ENCODE results near the gene P3H1. TPM values are rescaled to one million over a fixed set of nuclear protein-coding genes. Genes with fewer than 3 reads are reported as not detected.

The P3H1 gene
- polyA plus RNA-seq, 1 of the 3 experiments (the other 2 are of a cell fraction), result 66.8 TPM

DNA sequence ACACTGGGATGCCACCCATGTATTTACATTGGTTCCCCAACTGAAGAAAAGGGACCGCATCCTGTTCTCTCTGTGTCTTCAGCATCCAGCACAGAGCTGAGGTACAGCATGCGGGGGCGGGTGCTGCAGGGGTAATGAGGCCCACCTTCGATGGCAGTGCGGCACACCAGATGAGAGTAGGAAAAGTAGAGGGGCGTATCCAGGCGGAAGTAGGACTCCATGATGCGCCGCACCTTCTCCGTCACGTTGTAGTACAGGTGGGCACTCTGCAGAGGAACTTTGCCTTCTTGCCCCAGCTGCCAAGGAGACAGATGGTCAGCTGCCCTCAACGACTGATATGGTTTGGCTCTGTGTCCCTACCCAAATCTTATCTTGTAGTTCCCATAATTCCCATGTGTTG lies 16.8 kb downstream of the P3H1 start:
- Histone ChIP-seq H3K27me3 (ENCODE audit: insufficient read depth) (no peaks in the 10 kb centered on the region), H2AFZ (ENCODE audit: low read depth) (no peak overlapping the region), H3K36me3 (replicated peaks in 1 of 2; ENCODE audit: control insufficient read depth in 1 of 2, insufficient read depth in 2 of 2, low read length in 1 of 2) (peaks cover 36 to 61% of the 10 kb centered on the region in 2 experiments), H3K4me2 (no peak overlapping the region), H3K79me2 (ENCODE audit: insufficient read depth) (no peaks in the 10 kb centered on the region), H3K27ac (ENCODE audit: low read depth in 2 of 2, low read length in 1 of 2) (no peak overlapping the region), H3K9me2 (no peaks in the 10 kb centered on the region), H3K9ac (no peak overlapping the region), H4K20me1 (ENCODE audit: insufficient read depth) (no peaks in the 10 kb centered on the region), H3K4me1 (ENCODE audit: control insufficient read depth in 1 of 2, insufficient read depth in 2 of 2, low read depth in 1 of 2, low read length in 1 of 2) (no peaks in the 10 kb centered on the region), H3K4me3 (ENCODE audit: low read depth in 2 of 2, low read length in 1 of 2) (no peak overlapping the region), H3F3A (replicated peaks; ENCODE audit: insufficient read depth) (peaks cover 8% of the 10 kb centered on the region), H3K9me3 (no peaks in the 10 kb centered on the region)
- 97% methylated on average over 12 of the region's 12 CpGs for WGBS (ENCODE audit: low lambda C conversion rate)
- CTCF ChIA-PET, result interaction anchor here (0.8 to 1.6 kb wide), 2 partner anchors 14 to 16 kb away, joined by 3 to 5 read pairs; no protein-coding TSS in a partner anchor
- TF ChIP-seq, protein P1, sequence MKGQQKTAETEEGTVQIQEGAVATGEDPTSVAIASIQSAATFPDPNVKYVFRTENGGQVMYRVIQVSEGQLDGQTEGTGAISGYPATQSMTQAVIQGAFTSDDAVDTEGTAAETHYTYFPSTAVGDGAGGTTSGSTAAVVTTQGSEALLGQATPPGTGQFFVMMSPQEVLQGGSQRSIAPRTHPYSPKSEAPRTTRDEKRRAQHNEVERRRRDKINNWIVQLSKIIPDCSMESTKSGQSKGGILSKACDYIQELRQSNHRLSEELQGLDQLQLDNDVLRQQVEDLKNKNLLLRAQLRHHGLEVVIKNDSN (IDR thresholded peaks at IDR 0.05; ENCODE audit: borderline replicate concordance, low read depth), result no peak
- TF ChIP-seq RCOR1 (IDR thresholded peaks at IDR 0.05; ENCODE audit: low read length) (no peak), RXRA (IDR thresholded peaks at IDR 0.05; ENCODE audit: borderline replicate concordance, low read depth) (no peak)
- DNase-seq, result no peak
- POLR2A ChIA-PET, result no interaction called here

DNA sequence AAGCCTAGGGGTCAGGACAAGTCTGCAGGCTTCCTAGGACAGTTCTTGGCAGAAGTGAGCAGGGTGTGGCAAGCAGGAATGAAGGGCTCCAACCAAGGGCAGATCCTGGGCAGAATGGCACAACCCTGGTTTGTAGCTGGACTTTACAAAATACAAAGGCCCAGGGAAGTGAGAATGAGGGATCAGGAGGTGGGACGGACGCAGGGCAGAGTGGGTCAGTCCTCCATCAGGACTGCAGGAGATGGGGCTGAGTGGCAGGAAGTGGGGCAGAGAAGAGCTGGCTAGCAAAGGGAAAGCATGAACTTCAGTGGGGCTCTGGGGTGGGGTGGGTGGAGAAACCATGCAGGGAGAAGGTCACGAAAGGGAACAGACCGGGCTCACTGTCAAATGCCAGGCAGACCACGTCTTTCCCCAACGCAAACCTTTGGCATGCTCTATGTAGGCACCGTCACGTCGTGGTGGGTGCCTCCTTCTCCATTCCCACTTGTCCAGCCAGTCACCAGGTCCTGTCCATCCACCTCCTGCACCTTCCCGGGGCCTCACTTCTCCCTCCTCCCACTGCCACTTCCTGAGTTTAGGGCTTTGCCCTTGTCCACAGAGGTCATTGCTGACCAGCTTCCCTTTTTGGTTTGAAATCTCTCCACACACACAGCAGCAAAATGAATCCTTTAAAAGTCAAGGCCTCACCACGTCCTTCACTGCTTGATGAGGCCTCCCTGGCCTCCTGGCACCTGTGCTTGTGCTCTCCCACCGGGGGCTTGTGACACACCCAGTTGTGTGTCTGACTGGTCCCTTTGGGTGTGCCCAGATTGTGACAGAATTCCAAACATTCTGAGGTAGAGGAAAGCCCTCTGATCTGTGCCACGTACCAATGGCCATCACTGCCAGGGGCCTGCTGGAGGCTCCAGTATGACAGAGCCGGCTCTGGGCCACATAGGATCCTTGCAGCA lies 18.1 kb downstream of the P3H1 start:
- Histone ChIP-seq H3K27me3 (ENCODE audit: insufficient read depth) (no peaks in the 10 kb centered on the region), H3K4me2 (no peak overlapping the region), H3K9ac (no peak overlapping the region), H2AFZ (ENCODE audit: low read depth) (no peak overlapping the region), H3K4me3 (ENCODE audit: low read depth in 2 of 2, low read length in 1 of 2) (no peak overlapping the region), H3K79me2 (ENCODE audit: insufficient read depth) (no peaks in the 10 kb centered on the region), H3K9me3 (no peaks in the 10 kb centered on the region), H4K20me1 (ENCODE audit: insufficient read depth) (no peaks in the 10 kb centered on the region), H3K27ac (ENCODE audit: low read depth in 2 of 2, low read length in 1 of 2) (no peak overlapping the region), H3K36me3 (replicated peaks in 1 of 2; ENCODE audit: control insufficient read depth in 1 of 2, insufficient read depth in 2 of 2, low read length in 1 of 2) (peaks cover 24 to 50% of the 10 kb centered on the region in 2 experiments), H3K4me1 (ENCODE audit: control insufficient read depth in 1 of 2, insufficient read depth in 2 of 2, low read depth in 1 of 2, low read length in 1 of 2) (peaks cover 0 to 4% of the 10 kb centered on the region in 2 experiments; a peak in 1 of 4 replicates), H3F3A (replicated peaks; ENCODE audit: insufficient read depth) (peaks cover 6% of the 10 kb centered on the region), H3K9me2 (no peaks in the 10 kb centered on the region)
- POLR2A ChIA-PET, result no interaction called here
- CTCF ChIA-PET, result interaction anchor here (0.8 to 4.4 kb wide), 11 partner anchors 8 to 597 kb away, joined by 3 to 32 read pairs (median 5); no protein-coding TSS in a partner anchor
- no peak for TF ChIP-seq SMC3 (IDR thresholded peaks at IDR 0.05; ENCODE audit: low read depth, low read length)
- TF ChIP-seq EP300 (IDR thresholded peaks at IDR 0.05; ENCODE audit: borderline replicate concordance in 1 of 2, low read depth in 1 of 2, low read length in 1 of 2), result no peak
- TF ChIP-seq TCF12 (IDR thresholded peaks at IDR 0.05), result no peak
- TF ChIP-seq, protein P2, sequence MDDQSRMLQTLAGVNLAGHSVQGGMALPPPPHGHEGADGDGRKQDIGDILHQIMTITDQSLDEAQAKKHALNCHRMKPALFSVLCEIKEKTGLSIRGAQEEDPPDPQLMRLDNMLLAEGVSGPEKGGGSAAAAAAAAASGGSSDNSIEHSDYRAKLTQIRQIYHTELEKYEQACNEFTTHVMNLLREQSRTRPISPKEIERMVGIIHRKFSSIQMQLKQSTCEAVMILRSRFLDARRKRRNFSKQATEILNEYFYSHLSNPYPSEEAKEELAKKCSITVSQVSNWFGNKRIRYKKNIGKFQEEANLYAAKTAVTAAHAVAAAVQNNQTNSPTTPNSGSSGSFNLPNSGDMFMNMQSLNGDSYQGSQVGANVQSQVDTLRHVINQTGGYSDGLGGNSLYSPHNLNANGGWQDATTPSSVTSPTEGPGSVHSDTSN (IDR thresholded peaks at IDR 0.05), result no peak
- no peak for TF ChIP-seq CHD2 (IDR thresholded peaks at IDR 0.05; ENCODE audit: low read length, partially characterized antibody)
- no peak for TF ChIP-seq SIN3A (IDR thresholded peaks at IDR 0.05; ENCODE audit: borderline replicate concordance, low read depth, low read length)
- TF ChIP-seq NRF1 (IDR thresholded peaks at IDR 0.05; ENCODE audit: low read depth, low read length), result no peak
- TF ChIP-seq FOXJ3 (CRISPR knock-in tag; IDR thresholded peaks at IDR 0.05), result no peak
- DNase-seq, result no peak
- WGBS (ENCODE audit: low lambda C conversion rate), result 91% methylated on average over 14 of the region's 14 CpGs

Data from SK-N-SH (cell line).